ENCODE data around the gene VPS35L. TPM values are rescaled to one million over a fixed set of nuclear protein-coding genes. Genes with fewer than 3 reads are reported as not detected.
A peak's percentile ranks its signal among the peaks of the same experiment; 100 is the strongest.

VPS35L gene
- total RNA-seq, 1 donor from 2014 or later = 37.8 TPM

GRCh38 chr16:19549673-19550072 lies 5.8 kb upstream of the VPS35L start:
- H3K36me3 Mint-ChIP-seq (ENCODE audit: low read depth) = peaks cover 23% of the 10 kb centered on the region
- no peak overlapping the region for H3K4me3 Mint-ChIP-seq
- no peaks in the 10 kb centered on the region for H3K9me3 Mint-ChIP-seq
- no peak for DNase-seq
- H3K4me1 Mint-ChIP-seq = peaks cover 2% of the 10 kb centered on the region
- no peak overlapping the region for H3K27ac Mint-ChIP-seq
- intact Hi-C loops (cut with micrococcal nuclease) = no loop called here
- H3K27me3 Mint-ChIP-seq = no peaks in the 10 kb centered on the region

GRCh38 chr16:19555938-19556771 lies 652 bp downstream of the VPS35L start:
- H3K27me3 Mint-ChIP-seq = no peaks in the 10 kb centered on the region
- no peaks in the 10 kb centered on the region for H3K9me3 Mint-ChIP-seq
- peak; percentile 77 for DNase-seq
- peaks cover 4% of the 10 kb centered on the region for H3K36me3 Mint-ChIP-seq (ENCODE audit: low read depth)
- H3K4me3 Mint-ChIP-seq = peak overlapping the region; percentile 97
- peaks cover 12% of the 10 kb centered on the region for H3K4me1 Mint-ChIP-seq
- intact Hi-C loops (cut with micrococcal nuclease) = loop anchor here (1.0 to 2.0 kb wide), 3 partner anchors 33 to 489 kb away; partner anchors contain the start of genes CCP110, COQ7, IQCK and KNOP1
- H3K27ac Mint-ChIP-seq = peak overlapping the region; percentile 95

- H3K4me3 Mint-ChIP-seq = no peak overlapping the region
- DNase-seq = peak; percentile 81
- peaks cover 5% of the 10 kb centered on the region for H3K36me3 Mint-ChIP-seq (ENCODE audit: low read depth)
- no peak overlapping the region for H3K27ac Mint-ChIP-seq
- H3K4me1 Mint-ChIP-seq = peaks cover 10% of the 10 kb centered on the region
- intact Hi-C loops (cut with micrococcal nuclease) = loop anchor here (1.0 kb wide), 1 partner anchor 327 kb away; no protein-coding TSS in a partner anchor
- no peaks in the 10 kb centered on the region for H3K27me3 Mint-ChIP-seq
- no peaks in the 10 kb centered on the region for H3K9me3 Mint-ChIP-seq
Observed at GRCh38 chr16:19559242-19559910, 3.9 kb downstream of the VPS35L start.

- intact Hi-C loops (cut with micrococcal nuclease) = no loop called here
- no peak overlapping the region for H3K4me3 Mint-ChIP-seq
- H3K4me1 Mint-ChIP-seq = peaks cover 10% of the 10 kb centered on the region
Observed at GRCh38 chr16:19560078-19560477, 4.6 kb downstream of the VPS35L start.

GRCh38 chr16:19563377-19563776 lies 7.9 kb downstream of the VPS35L start:
- Mint-ChIP-seq H3K4me3 (no peak overlapping the region), H3K27me3 (no peaks in the 10 kb centered on the region), H3K36me3 (ENCODE audit: low read depth) (peaks cover 20% of the 10 kb centered on the region), H3K9me3 (no peaks in the 10 kb centered on the region), H3K27ac (no peak overlapping the region), H3K4me1 (no peaks in the 10 kb centered on the region)
- DNase-seq = no peak
- intact Hi-C loops (cut with micrococcal nuclease) = no loop called here

More at GRCh38 chr16:19560078-19560477, 4.6 kb downstream of the VPS35L start:
- H3K27ac Mint-ChIP-seq = no peak overlapping the region
- no peaks in the 10 kb centered on the region for H3K27me3 Mint-ChIP-seq
- no peaks in the 10 kb centered on the region for H3K9me3 Mint-ChIP-seq
- DNase-seq = no peak
- peaks cover 10% of the 10 kb centered on the region for H3K36me3 Mint-ChIP-seq (ENCODE audit: low read depth)

GRCh38 chr16:19566362-19566761 lies 10.9 kb downstream of the VPS35L start:
- Mint-ChIP-seq H3K9me3 (no peaks in the 10 kb centered on the region), H3K36me3 (ENCODE audit: low read depth) (peaks cover 25% of the 10 kb centered on the region), H3K27me3 (no peaks in the 10 kb centered on the region), H3K4me1 (no peaks in the 10 kb centered on the region), H3K27ac (no peak overlapping the region), H3K4me3 (no peak overlapping the region)
- no peak for DNase-seq
- intact Hi-C loops (cut with micrococcal nuclease) = no loop called here

- H3K27me3 Mint-ChIP-seq = no peaks in the 10 kb centered on the region
- peaks cover 25% of the 10 kb centered on the region for H3K36me3 Mint-ChIP-seq (ENCODE audit: low read depth)
- H3K4me3 Mint-ChIP-seq = no peak overlapping the region
- intact Hi-C loops (cut with micrococcal nuclease) = no loop called here
- H3K27ac Mint-ChIP-seq = no peak overlapping the region
- H3K4me1 Mint-ChIP-seq = no peaks in the 10 kb centered on the region
- DNase-seq = no peak
- H3K9me3 Mint-ChIP-seq = no peaks in the 10 kb centered on the region
Observed at GRCh38 chr16:19567560-19567959, 12.1 kb downstream of the VPS35L start.

GRCh38 chr16:19573997-19574396 lies 18.5 kb downstream of the VPS35L start:
- Mint-ChIP-seq H3K27me3 (no peaks in the 10 kb centered on the region), H3K4me3 (no peak overlapping the region), H3K36me3 (ENCODE audit: low read depth) (peaks cover 37% of the 10 kb centered on the region), H3K27ac (no peak overlapping the region), H3K4me1 (no peaks in the 10 kb centered on the region), H3K9me3 (no peaks in the 10 kb centered on the region)
- intact Hi-C loops (cut with micrococcal nuclease) = no loop called here
- no peak for DNase-seq

GRCh38 chr16:19574615-19575014 lies 19.1 kb downstream of the VPS35L start:
- Mint-ChIP-seq H3K9me3 (no peaks in the 10 kb centered on the region), H3K27me3 (no peaks in the 10 kb centered on the region), H3K4me1 (no peaks in the 10 kb centered on the region), H3K36me3 (ENCODE audit: low read depth) (peaks cover 37% of the 10 kb centered on the region), H3K27ac (no peak overlapping the region), H3K4me3 (no peak overlapping the region)
- DNase-seq = no peak
- intact Hi-C loops (cut with micrococcal nuclease) = no loop called here

GRCh38 chr16:19578378-19578971 lies 23.0 kb downstream of the VPS35L start:
- no peak overlapping the region for H3K27ac Mint-ChIP-seq
- no peaks in the 10 kb centered on the region for H3K4me1 Mint-ChIP-seq
- H3K9me3 Mint-ChIP-seq = no peaks in the 10 kb centered on the region
- H3K36me3 Mint-ChIP-seq (ENCODE audit: low read depth) = peaks cover 62% of the 10 kb centered on the region
- no peak overlapping the region for H3K4me3 Mint-ChIP-seq
- intact Hi-C loops (cut with micrococcal nuclease) = no loop called here
- no peak for DNase-seq
- H3K27me3 Mint-ChIP-seq = no peaks in the 10 kb centered on the region

GRCh38 chr16:19582050-19582831 lies 26.7 kb downstream of the VPS35L start:
- no peaks in the 10 kb centered on the region for H3K4me1 Mint-ChIP-seq
- intact Hi-C loops (cut with micrococcal nuclease) = loop anchor here (5.0 to 10.0 kb wide), 3 partner anchors 133 to 513 kb away; partner anchors contain the start of genes IQCK and KNOP1
- peaks cover 61% of the 10 kb centered on the region for H3K36me3 Mint-ChIP-seq (ENCODE audit: low read depth)

GRCh38 chr16:19583665-19584300 lies 28.3 kb downstream of the VPS35L start:
- intact Hi-C loops (cut with micrococcal nuclease) = loop anchor here (5.0 to 10.0 kb wide), 3 partner anchors 131 to 511 kb away; partner anchors contain the start of genes IQCK and KNOP1

More at GRCh38 chr16:19582050-19582831, 26.7 kb downstream of the VPS35L start:
- Mint-ChIP-seq H3K27ac (no peak overlapping the region), H3K27me3 (no peaks in the 10 kb centered on the region), H3K9me3 (no peaks in the 10 kb centered on the region), H3K4me3 (no peak overlapping the region)
- no peak for DNase-seq

GRCh38 chr16:19588661-19589060 lies 33.2 kb downstream of the VPS35L start:
- Mint-ChIP-seq H3K4me1 (peaks cover 2% of the 10 kb centered on the region), H3K9me3 (no peaks in the 10 kb centered on the region), H3K4me3 (no peak overlapping the region), H3K27me3 (no peaks in the 10 kb centered on the region), H3K27ac (no peak overlapping the region), H3K36me3 (ENCODE audit: low read depth) (peaks cover 28% of the 10 kb centered on the region)
- DNase-seq = no peak
- intact Hi-C loops (cut with micrococcal nuclease) = loop anchor here (10.0 kb wide), 2 partner anchors 126 to 506 kb away; partner anchors contain the start of genes IQCK and KNOP1

More at GRCh38 chr16:19583665-19584300, 28.3 kb downstream of the VPS35L start:
- peak; percentile 74 for DNase-seq
- no peak overlapping the region for H3K4me3 Mint-ChIP-seq
- no peak overlapping the region for H3K27ac Mint-ChIP-seq
- H3K4me1 Mint-ChIP-seq = no peaks in the 10 kb centered on the region
- H3K27me3 Mint-ChIP-seq = no peaks in the 10 kb centered on the region
- H3K36me3 Mint-ChIP-seq (ENCODE audit: low read depth) = peaks cover 53% of the 10 kb centered on the region
- H3K9me3 Mint-ChIP-seq = no peaks in the 10 kb centered on the region

All from activated CD4-positive, alpha-beta T cell treated with anti-CD3 and anti-CD28 coated beads, Interleukin-2, amount 10 ng/mL, durations not matched to agents 24 days and 14 days (primary cell).